ENCODE data around the gene CTNNA3.

DNA sequence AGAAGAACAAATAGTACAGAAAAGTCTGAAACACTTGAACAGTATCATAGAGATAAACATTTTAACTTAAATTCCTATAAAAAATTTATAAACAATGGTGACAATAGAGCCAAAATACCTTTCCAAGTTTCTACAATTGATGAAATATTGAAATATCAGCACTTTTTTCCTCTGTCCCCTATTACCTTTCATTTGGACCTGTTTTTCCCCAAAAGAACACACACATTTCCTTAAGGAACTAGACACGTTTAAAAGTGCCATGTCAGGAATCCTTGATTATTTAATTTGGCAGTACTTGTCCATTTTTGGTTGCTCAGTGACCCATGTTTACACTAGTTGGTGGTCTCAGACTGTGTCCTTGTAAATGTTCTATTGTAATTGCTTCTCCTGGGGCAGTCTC, 162.6 kb downstream of the CTNNA3 start:
- TF ChIP-seq, protein P1, sequence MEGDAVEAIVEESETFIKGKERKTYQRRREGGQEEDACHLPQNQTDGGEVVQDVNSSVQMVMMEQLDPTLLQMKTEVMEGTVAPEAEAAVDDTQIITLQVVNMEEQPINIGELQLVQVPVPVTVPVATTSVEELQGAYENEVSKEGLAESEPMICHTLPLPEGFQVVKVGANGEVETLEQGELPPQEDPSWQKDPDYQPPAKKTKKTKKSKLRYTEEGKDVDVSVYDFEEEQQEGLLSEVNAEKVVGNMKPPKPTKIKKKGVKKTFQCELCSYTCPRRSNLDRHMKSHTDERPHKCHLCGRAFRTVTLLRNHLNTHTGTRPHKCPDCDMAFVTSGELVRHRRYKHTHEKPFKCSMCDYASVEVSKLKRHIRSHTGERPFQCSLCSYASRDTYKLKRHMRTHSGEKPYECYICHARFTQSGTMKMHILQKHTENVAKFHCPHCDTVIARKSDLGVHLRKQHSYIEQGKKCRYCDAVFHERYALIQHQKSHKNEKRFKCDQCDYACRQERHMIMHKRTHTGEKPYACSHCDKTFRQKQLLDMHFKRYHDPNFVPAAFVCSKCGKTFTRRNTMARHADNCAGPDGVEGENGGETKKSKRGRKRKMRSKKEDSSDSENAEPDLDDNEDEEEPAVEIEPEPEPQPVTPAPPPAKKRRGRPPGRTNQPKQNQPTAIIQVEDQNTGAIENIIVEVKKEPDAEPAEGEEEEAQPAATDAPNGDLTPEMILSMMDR (IDR thresholded peaks at IDR 0.05 in 8 of 11, conservative IDR thresholded peaks at IDR 0.05 in 3 of 11), result no peak
- TF ChIP-seq POLR2A (IDR thresholded peaks at IDR 0.05), result no peak
- no peak for TF ChIP-seq POLR2AphosphoS5 (IDR thresholded peaks at IDR 0.05)

Measured in spleen (tissue), 7 donors.